HepG2 (cell line): Measurements from ENCODE around the gene PRM2. TPM values are rescaled to one million over a fixed set of nuclear protein-coding genes. Genes with fewer than 3 reads are reported as not detected.

Source experiments
- AFF4 ChIP-seq: sonication (generic); formaldehyde crosslinking; IDR thresholded peaks from 2 replicates; pipeline ENCODE4 v1.4.0; 2020; ENCODE audit warnings: missing genetic modification reagents
- ARNTL ChIP-seq: sonication (generic); formaldehyde crosslinking; IDR thresholded peaks from 2 replicates; pipeline ENCODE4 v1.4.0; 2020; ENCODE audit warnings: mild to moderate bottlenecking, missing genetic modification reagents
- ASH2L ChIP-seq: fragments of 300-600, 200-600 bp; sonication (generic); IDR thresholded peaks from 2 replicates; pipeline ENCODE4 v1.7.0; 2017; ENCODE audit warnings: low read depth, mild to moderate bottlenecking, moderate library complexity, mixed read lengths, low read length; ENCODE audit not compliant: insufficient read length
- ATF4 ChIP-seq, 2 experiments: fragments of 450-650 bp in 1 of 2; sonication (generic) in 1 of 2; formaldehyde crosslinking; IDR thresholded peaks; 2 replicates each; pipeline versions ENCODE4 v1.5.0 to v1.8.0; 2020 to 2022; ENCODE audit warnings: mild to moderate bottlenecking in 1 of 2, missing genetic modification reagents in 1 of 2
- ATF6 ChIP-seq: sonication (generic); formaldehyde crosslinking; conservative IDR thresholded peaks from 2 replicates; pipeline ENCODE4 v1.4.0; 2020; ENCODE audit warnings: missing genetic modification reagents
- DMAP1 ChIP-seq: IDR thresholded peaks from 2 replicates; pipeline ENCODE4 v1.6.1; 2016
- DNMT1 ChIP-seq: sonication (generic); formaldehyde crosslinking; IDR thresholded peaks from 2 replicates; pipeline ENCODE4 v1.5.1; 2020; ENCODE audit warnings: mild to moderate bottlenecking, missing genetic modification reagents
- FOXK1 ChIP-seq: sonication (generic); formaldehyde crosslinking; IDR thresholded peaks from 2 replicates; pipeline ENCODE4 v1.4.0; 2020; ENCODE audit warnings: low read depth, missing genetic modification reagents, borderline replicate concordance
- GTF3A ChIP-seq: sonication (generic); formaldehyde crosslinking; conservative IDR thresholded peaks from 2 replicates; pipeline ENCODE4 v1.4.0; 2020; ENCODE audit warnings: mild to moderate bottlenecking, missing genetic modification reagents
- HMG20B ChIP-seq: conservative IDR thresholded peaks from 2 replicates; pipeline ENCODE4 v1.6.1; 2016; ENCODE audit warnings: missing genetic modification reagents, missing compliant biosample characterization
- HOXA9 ChIP-seq: sonication (generic); formaldehyde crosslinking; IDR thresholded peaks from 2 replicates; pipeline ENCODE4 v1.8.1; 2022; ENCODE audit warnings: missing genetic modification reagents, mild to moderate bottlenecking, moderate library complexity, borderline replicate concordance
- KMT2B ChIP-seq: IDR thresholded peaks from 2 replicates; pipeline ENCODE4 v1.6.1; 2016; ENCODE audit warnings: missing genetic modification reagents, missing compliant biosample characterization
- MAX ChIP-seq: IDR thresholded peaks from 2 replicates; pipeline ENCODE4 v1.6.1; 2012; ENCODE audit warnings: inconsistent platforms
- NR1H2 ChIP-seq: sonication (generic); formaldehyde crosslinking; IDR thresholded peaks from 2 replicates; pipeline ENCODE4 v1.8.1; 2022; ENCODE audit warnings: low read depth, missing genetic modification reagents, borderline replicate concordance
- RAD21 ChIP-seq: fragments of 450-650 bp; formaldehyde crosslinking; IDR thresholded peaks from 2 replicates; pipeline ENCODE4 v1.5.0; 2020; ENCODE audit warnings: mild to moderate bottlenecking
- SNAI1 ChIP-seq: sonication (generic); formaldehyde crosslinking; IDR thresholded peaks from 2 replicates; pipeline ENCODE4 v1.5.0; 2020; ENCODE audit warnings: mild to moderate bottlenecking, missing genetic modification reagents, borderline replicate concordance
- THAP11 ChIP-seq: IDR thresholded peaks from 2 replicates; pipeline ENCODE4 v1.6.1; 2016; ENCODE audit warnings: missing biosample characterization, missing genetic modification reagents
- ZBTB38 ChIP-seq: sonication (generic); formaldehyde crosslinking; IDR thresholded peaks from 2 replicates; pipeline ENCODE4 v1.5.1; 2020; ENCODE audit warnings: mild to moderate bottlenecking, missing genetic modification reagents
- ZIK1 ChIP-seq: sonication (generic); formaldehyde crosslinking; IDR thresholded peaks from 2 replicates; pipeline ENCODE4 v1.5.0; 2020; ENCODE audit warnings: mild to moderate bottlenecking, low read depth, missing genetic modification reagents, borderline replicate concordance
- ZMYM2 ChIP-seq: sonication (generic); formaldehyde crosslinking; IDR thresholded peaks from 2 replicates; pipeline ENCODE4 v1.8.0; 2022; ENCODE audit warnings: mild to moderate bottlenecking, missing genetic modification reagents
- ZNF121 ChIP-seq: sonication (generic); formaldehyde crosslinking; IDR thresholded peaks from 2 replicates; pipeline ENCODE4 v1.5.0; 2020; ENCODE audit warnings: mild to moderate bottlenecking, missing genetic modification reagents
- ZNF274 ChIP-seq: sonication (generic); formaldehyde crosslinking; IDR thresholded peaks from 2 replicates; pipeline ENCODE4 v1.5.1; 2020; ENCODE audit warnings: mild to moderate bottlenecking, missing genetic modification reagents
- ZNF598 ChIP-seq: sonication (generic); formaldehyde crosslinking; IDR thresholded peaks from 2 replicates; pipeline ENCODE4 v1.5.1; 2020; ENCODE audit warnings: mild to moderate bottlenecking, missing genetic modification reagents, borderline replicate concordance
- ZSCAN22 ChIP-seq: sonication (generic); formaldehyde crosslinking; IDR thresholded peaks from 2 replicates; pipeline ENCODE4 v1.4.0; 2020; ENCODE audit warnings: mild to moderate bottlenecking, missing genetic modification reagents
- ZSCAN31 ChIP-seq: sonication (generic); formaldehyde crosslinking; IDR thresholded peaks from 2 replicates; pipeline ENCODE4 v1.5.0; 2020; ENCODE audit warnings: low read depth, mild to moderate bottlenecking, missing genetic modification reagents
- polyA plus RNA-seq, 8 experiments: library from polyadenylated mRNA; depleted of rRNA in 3 of 8; stranded (reverse) in 7 of 8; unstranded in 1 of 8; fragments of >200 nt; fragmentation: Illumina TruSeq in 4 of 8; extraction: Trizol in 4 of 8; gene quantifications; 2 replicates each; pipeline versions ENCODE4 v1.2.1 to v1.2.3, GENCODE V29; 2011 to 2016; ENCODE audit warnings: low read depth in 4 of 8, missing spikeins in 1 of 8, mixed read lengths in 1 of 8; ENCODE audit not compliant: insufficient read depth in 1 of 8
- total RNA-seq, 5 experiments: library from RNA; depleted of rRNA; stranded (reverse); fragments of >200 nt; fragmentation: Illumina TruSeq; extraction: Trizol; gene quantifications; 2 replicates each; pipeline ENCODE4 v1.2.3, GENCODE V29; 2016; ENCODE audit warnings: low read depth in 1 of 5

PRM2 gene
- total and polyA plus RNA-seq, 2 of the 13 experiments (the other 11 are each of a cell fraction or from before 2014, with no cell fraction given): 0.54 TPM; not detected in 1

- TF ChIP-seq ATF4 (CRISPR knock-in tag; IDR thresholded peaks at IDR 0.05) (no peak), HOXA9 (CRISPR knock-in tag) (no peak), ZSCAN22 (CRISPR knock-in tag) (no peak), AFF4 (CRISPR knock-in tag) (no peak), ZNF274 (CRISPR knock-in tag) (no peak), DMAP1 (CRISPR knock-in tag) (no peak), MAX (no peak), ZNF121 (CRISPR knock-in tag) (no peak), GTF3A (CRISPR knock-in tag) (no peak), KMT2B (CRISPR knock-in tag) (no peak), RAD21 (no peak), ZSCAN31 (CRISPR knock-in tag) (0 out of 2 replicates have a peak, but pooled peaks have one; percentile 10), ARNTL (CRISPR knock-in tag) (no peak), FOXK1 (CRISPR knock-in tag) (peak; percentile 4; the same call in 1 of the 2 replicates), ZBTB38 (no peak), SNAI1 (CRISPR knock-in tag) (0 out of 2 replicates have a peak, but pooled peaks have one; percentile 16), ZMYM2 (CRISPR knock-in tag) (no peak), ZIK1 (CRISPR knock-in tag) (0 out of 2 replicates have a peak, but pooled peaks have one; percentile 9), ASH2L (peak; percentile 1), DNMT1 (no peak), NR1H2 (CRISPR knock-in tag) (no peak), ATF6 (CRISPR knock-in tag) (no peak), HMG20B (no peak), THAP11 (CRISPR knock-in tag) (no peak), ZNF598 (CRISPR knock-in tag) (0 out of 2 replicates have a peak, but pooled peaks have one; percentile 11)
Observed at GRCh38 chr16:11310997-11311561, 34.8 kb upstream of the PRM2 start (continued).
